Measurements from ENCODE around the gene LMOD2. TPM values are rescaled to one million over a fixed set of nuclear protein-coding genes. Genes with fewer than 3 reads are reported as not detected.
"Not testable (repeated sequence)": the region's sequence is repeated elsewhere in the genome, so short reads cannot be mapped to it uniquely, and the experiment has no call there.

The LMOD2 gene
- total RNA-seq, 4 donors from 2014 or later = not detected

DNA sequence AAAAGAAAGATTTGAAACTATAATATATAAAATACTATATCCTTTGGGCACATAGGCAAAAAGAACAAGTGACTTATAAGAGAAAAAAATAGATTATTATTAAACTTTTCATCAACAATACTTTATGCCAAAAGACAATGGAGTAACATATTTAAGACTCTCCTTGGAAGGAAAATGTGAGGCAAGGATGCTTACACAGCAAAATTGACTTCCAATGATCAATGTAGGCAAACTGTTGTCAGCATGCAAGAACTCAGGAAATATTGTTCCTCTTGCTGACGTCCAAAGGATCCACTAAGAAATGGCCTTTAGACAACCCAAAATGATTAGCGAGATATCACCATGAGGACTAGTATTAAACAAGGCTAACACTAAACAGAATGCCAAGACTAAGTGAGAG is 22.9 kb upstream of the LMOD2 start:
- no peak overlapping the region for H3K27ac ChIP-seq
- H3K36me3 ChIP-seq = no peaks in the 10 kb centered on the region
- no peak for DNase-seq
- no peak overlapping the region for H3K4me3 ChIP-seq
- 51 to 76% methylated on average over 2 of the region's 2 CpGs for WGBS, 2 donors
- no peaks in the 10 kb centered on the region for H3K9me3 ChIP-seq
- no peaks in the 10 kb centered on the region for H3K27me3 ChIP-seq
- intact Hi-C loops (cut with DNase I) = no loop called here
- TF ChIP-seq, protein P1, sequence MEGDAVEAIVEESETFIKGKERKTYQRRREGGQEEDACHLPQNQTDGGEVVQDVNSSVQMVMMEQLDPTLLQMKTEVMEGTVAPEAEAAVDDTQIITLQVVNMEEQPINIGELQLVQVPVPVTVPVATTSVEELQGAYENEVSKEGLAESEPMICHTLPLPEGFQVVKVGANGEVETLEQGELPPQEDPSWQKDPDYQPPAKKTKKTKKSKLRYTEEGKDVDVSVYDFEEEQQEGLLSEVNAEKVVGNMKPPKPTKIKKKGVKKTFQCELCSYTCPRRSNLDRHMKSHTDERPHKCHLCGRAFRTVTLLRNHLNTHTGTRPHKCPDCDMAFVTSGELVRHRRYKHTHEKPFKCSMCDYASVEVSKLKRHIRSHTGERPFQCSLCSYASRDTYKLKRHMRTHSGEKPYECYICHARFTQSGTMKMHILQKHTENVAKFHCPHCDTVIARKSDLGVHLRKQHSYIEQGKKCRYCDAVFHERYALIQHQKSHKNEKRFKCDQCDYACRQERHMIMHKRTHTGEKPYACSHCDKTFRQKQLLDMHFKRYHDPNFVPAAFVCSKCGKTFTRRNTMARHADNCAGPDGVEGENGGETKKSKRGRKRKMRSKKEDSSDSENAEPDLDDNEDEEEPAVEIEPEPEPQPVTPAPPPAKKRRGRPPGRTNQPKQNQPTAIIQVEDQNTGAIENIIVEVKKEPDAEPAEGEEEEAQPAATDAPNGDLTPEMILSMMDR (IDR thresholded peaks at IDR 0.05) = no peak
- no peak for TF ChIP-seq POLR2A (IDR thresholded peaks at IDR 0.05)
- no peaks in the 10 kb centered on the region for H3K4me1 ChIP-seq

DNA sequence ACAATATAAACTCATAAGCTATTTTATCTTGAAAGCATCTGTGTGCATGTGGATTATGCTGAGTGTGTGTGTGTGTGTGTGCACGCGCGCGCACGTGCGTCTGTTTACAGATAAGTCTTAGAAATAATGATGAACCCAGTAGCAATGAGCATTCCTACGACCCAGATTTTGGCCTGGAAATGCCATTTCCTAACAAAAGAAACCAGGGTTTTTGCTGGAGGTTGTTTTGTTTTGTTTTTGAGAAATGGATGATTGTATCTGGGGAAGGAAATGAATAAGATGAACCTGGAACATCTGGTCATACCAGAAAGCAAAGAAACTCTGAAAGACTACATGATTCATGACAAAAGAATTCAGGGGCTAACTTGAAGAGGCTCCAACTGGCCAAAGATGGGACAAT is 22.1 kb upstream of the LMOD2 start:
- Histone ChIP-seq H3K27ac (no peak overlapping the region), H3K4me3 (no peak overlapping the region), H3K36me3 (no peaks in the 10 kb centered on the region), H3K27me3 (no peaks in the 10 kb centered on the region), H3K9me3 (no peaks in the 10 kb centered on the region), H3K4me1 (no peaks in the 10 kb centered on the region)
- TF ChIP-seq, protein P1 (IDR thresholded peaks at IDR 0.05) = no peak
- TF ChIP-seq POLR2A (IDR thresholded peaks at IDR 0.05) = no peak
- DNase-seq = no peak
- 57 to 68% methylated on average over 7 of the region's 7 CpGs for WGBS, 2 donors
- intact Hi-C loops (cut with DNase I) = no loop called here

DNA sequence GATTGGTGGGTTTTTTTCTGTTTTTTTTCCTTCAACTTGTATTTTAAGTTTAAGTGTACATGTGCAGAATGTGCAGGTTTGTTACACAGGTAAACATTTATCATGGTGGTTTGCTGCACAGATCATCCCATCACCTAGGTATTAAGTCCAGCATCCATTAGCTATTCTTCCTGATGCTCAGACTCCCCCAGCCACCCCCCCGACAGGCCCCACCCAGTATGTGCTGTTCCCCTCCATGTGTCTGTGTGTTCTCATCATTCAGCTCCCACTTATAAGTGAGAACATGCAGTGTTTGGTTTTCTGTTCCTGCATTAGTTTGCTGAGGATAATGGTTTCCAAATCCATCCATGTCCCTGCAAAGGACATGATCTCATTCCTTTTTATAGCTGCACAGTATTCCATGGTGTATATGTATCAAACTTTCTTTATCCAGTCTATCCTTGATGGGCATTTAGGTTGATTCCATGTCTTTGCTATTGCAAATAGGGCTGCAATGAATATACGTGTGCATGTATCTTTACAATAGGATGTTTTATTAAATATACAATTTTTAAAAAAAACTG is 21.6 kb upstream of the LMOD2 start:
- H3K9me3 ChIP-seq; H3K4me1 ChIP-seq; H3K36me3 ChIP-seq; H3K27ac ChIP-seq; H3K4me3 ChIP-seq; H3K27me3 ChIP-seq; DNase-seq; intact Hi-C loops (cut with DNase I): not testable (repeated sequence)
- 68 to 79% methylated on average over 1 to 2 of the region's 2 CpGs for WGBS, 2 donors

DNA sequence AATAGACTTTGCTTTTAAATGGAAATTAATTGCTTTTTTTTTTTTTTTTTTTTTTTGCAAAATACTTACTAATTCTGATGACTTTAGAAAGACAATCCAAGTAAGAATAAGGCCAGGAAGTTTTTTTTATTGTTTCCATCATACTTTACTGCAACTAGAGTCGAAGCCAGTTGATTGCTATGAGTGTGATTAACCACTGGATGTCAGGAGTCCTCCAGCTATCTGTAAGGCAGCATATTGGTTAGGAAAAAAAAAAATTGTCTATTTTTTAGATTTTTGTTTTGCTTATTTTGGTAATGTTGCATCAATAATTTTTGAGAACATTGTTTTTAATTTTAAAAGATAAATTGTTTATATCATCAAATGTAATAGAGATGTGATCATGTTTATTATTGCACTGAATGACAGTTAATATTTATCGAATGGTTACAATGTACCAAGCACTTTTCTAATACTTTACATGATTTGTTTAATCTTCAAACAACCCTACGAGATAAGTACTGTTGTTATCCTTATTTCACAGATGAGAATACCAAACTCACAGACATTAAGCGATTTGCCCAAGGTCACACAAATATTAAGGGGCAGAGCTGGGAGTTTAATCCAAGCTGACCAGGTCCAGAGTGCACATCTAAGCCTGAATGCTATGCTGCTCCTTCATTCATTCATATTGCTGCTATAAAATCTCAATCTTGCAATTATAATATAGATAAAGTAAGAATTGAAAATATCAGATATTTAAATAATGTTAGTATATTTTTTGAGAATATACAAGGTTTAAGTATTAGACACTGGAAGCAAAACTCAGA is 19.9 kb upstream of the LMOD2 start:
- 37 to 52% methylated on average over 4 of the region's 4 CpGs for WGBS, 2 donors
- H3K27ac ChIP-seq = no peak overlapping the region
- H3K9me3 ChIP-seq = no peaks in the 10 kb centered on the region
- no peak for TF ChIP-seq POLR2A (IDR thresholded peaks at IDR 0.05)
- TF ChIP-seq, protein P1 (IDR thresholded peaks at IDR 0.05) = peak in 4 of 6 experiments; percentile 18 to 55 (median 27)
- H3K4me1 ChIP-seq = no peaks in the 10 kb centered on the region
- H3K36me3 ChIP-seq = no peaks in the 10 kb centered on the region
- H3K4me3 ChIP-seq = no peak overlapping the region
- intact Hi-C loops (cut with DNase I) = no loop called here
- DNase-seq = no peak
- H3K27me3 ChIP-seq = no peaks in the 10 kb centered on the region

DNA sequence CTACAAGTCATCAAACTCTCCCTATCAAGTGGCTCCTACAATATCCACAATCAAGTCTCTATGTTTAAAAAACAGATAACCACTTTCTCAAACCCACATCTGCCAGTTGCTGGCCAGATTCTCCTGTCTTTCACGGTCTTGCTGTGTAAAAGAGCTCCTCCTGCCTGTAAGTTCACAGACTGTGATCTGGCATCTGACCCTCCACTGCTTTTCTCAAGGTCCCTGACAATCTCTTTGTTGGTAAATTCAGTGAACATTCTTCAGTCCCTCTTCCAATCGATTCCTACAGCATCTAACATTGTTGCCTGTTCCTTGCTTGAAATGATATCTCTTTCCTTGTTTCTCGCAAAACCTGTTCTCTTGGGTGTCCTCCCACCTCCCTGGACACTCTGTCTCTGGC is 18.5 kb upstream of the LMOD2 start:
- TF ChIP-seq, protein P1 (IDR thresholded peaks at IDR 0.05) = no peak
- TF ChIP-seq POLR2A (IDR thresholded peaks at IDR 0.05) = no peak
- intact Hi-C loops (cut with DNase I) = no loop called here
- no peaks in the 10 kb centered on the region for H3K27me3 ChIP-seq
- no peaks in the 10 kb centered on the region for H3K9me3 ChIP-seq
- 38 to 50% methylated on average over 3 of the region's 3 CpGs for WGBS, 2 donors
- no peak overlapping the region for H3K4me3 ChIP-seq
- H3K36me3 ChIP-seq = no peaks in the 10 kb centered on the region
- DNase-seq = no peak
- no peaks in the 10 kb centered on the region for H3K4me1 ChIP-seq
- no peak overlapping the region for H3K27ac ChIP-seq

Data from esophagus squamous epithelium (tissue), 5 donors.